ENCODE measurements around the gene FHL1. TPM values are rescaled to one million over a fixed set of nuclear protein-coding genes. Genes with fewer than 3 reads are reported as not detected.
"Not testable (repeated sequence)": the region's sequence is repeated elsewhere in the genome, so short reads cannot be mapped to it uniquely, and the experiment has no call there.

Gene FHL1
- polyA plus RNA-seq, 1 donor = 111 TPM

DNA sequence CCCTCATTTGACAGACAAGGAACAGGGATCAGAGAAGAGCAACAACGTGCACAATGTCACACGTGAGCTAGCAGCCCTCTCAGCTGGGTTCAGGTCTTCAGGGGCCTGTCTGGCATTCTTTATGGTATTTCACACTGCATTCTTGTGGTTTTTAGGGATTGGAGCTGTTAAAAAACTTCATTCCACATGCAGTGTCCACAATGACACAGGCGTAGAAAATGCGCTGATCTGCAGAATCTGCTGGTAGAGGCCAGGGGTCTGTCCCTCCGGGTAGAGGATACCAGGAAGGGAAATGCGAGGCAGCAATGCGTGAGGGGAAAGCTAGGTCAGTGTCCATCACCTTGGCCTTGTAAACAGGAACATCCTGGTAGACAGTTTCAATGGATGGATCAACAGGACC lies 67.2 kb downstream of the FHL1 start:
- WGBS (ENCODE audit: insufficient coverage, low lambda C conversion rate) = no CpG with 5 or more reads among the region's 7 CpGs
- Histone ChIP-seq H3K36me3 (ENCODE audit: control insufficient read depth, insufficient read depth, low read length) (peaks cover 4% of the 10 kb centered on the region), H3K27me3 (ENCODE audit: control insufficient read depth, insufficient read depth, low read length) (no peaks in the 10 kb centered on the region), H3K27ac (ENCODE audit: low read length) (no peak overlapping the region), H3K9me3 (ENCODE audit: control insufficient read depth, low read depth, low read length) (no peaks in the 10 kb centered on the region), H3K4me1 (ENCODE audit: control insufficient read depth, insufficient read depth, low read length) (no peaks in the 10 kb centered on the region), H3K4me3 (ENCODE audit: low read length) (no peak overlapping the region)
- no peak for DNase-seq

DNA sequence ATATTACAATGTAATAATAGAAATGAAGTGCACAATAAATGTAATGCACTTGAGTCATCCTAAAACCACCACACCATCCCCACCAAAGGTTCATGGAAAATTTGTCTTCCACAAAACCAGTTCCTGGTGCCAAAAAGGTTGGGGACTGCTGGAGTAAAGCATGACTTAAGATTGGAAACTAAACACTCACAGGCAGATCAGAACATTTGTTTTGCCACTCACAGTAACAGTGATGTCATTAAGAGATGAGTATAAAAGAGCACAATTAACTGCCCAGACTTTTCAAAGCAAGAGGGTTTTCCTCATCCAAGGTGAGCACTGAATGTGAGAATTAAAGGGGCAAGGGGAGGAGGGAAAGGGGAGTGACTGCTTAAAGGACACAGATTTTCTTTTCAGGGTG lies 68.2 kb downstream of the FHL1 start:
- H3K36me3 ChIP-seq (ENCODE audit: control insufficient read depth, insufficient read depth, low read length) = peaks cover 4% of the 10 kb centered on the region
- no peaks in the 10 kb centered on the region for H3K9me3 ChIP-seq (ENCODE audit: control insufficient read depth, low read depth, low read length)
- H3K4me3 ChIP-seq (ENCODE audit: low read length) = no peak overlapping the region
- H3K4me1 ChIP-seq (ENCODE audit: control insufficient read depth, insufficient read depth, low read length) = no peaks in the 10 kb centered on the region
- no peak for DNase-seq
- no peaks in the 10 kb centered on the region for H3K27me3 ChIP-seq (ENCODE audit: control insufficient read depth, insufficient read depth, low read length)
- no peak overlapping the region for H3K27ac ChIP-seq (ENCODE audit: low read length)

DNA sequence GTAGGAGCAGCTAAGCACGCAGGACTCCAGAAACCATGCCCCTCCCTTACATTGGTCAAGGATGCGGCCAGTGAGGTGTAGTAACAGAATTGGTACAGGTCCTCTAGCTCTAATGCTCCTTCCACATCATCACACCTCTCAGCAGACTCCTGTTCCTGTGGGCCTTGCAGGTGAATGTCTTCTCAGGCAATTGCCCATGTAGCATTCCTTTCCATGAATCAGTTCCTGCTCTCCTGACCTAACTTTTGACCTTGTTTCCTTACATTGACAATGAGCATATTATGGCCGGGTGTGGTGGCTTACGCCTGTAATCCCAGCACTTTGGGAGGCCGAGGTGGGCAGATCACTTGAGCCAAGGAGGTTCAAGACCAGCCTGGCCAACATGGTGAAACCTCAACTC lies 72.6 kb downstream of the FHL1 start:
- no peak for DNase-seq
- WGBS (ENCODE audit: insufficient coverage, low lambda C conversion rate) = no CpG with 5 or more reads among the region's 5 CpGs
- Histone ChIP-seq H3K9me3 (ENCODE audit: control insufficient read depth, low read depth, low read length) (no peaks in the 10 kb centered on the region), H3K27me3 (ENCODE audit: control insufficient read depth, insufficient read depth, low read length) (no peaks in the 10 kb centered on the region), H3K4me3 (ENCODE audit: low read length) (no peak overlapping the region), H3K36me3 (ENCODE audit: control insufficient read depth, insufficient read depth, low read length) (peaks cover 5% of the 10 kb centered on the region), H3K4me1 (ENCODE audit: control insufficient read depth, insufficient read depth, low read length) (no peaks in the 10 kb centered on the region), H3K27ac (ENCODE audit: low read length) (no peak overlapping the region)

DNA sequence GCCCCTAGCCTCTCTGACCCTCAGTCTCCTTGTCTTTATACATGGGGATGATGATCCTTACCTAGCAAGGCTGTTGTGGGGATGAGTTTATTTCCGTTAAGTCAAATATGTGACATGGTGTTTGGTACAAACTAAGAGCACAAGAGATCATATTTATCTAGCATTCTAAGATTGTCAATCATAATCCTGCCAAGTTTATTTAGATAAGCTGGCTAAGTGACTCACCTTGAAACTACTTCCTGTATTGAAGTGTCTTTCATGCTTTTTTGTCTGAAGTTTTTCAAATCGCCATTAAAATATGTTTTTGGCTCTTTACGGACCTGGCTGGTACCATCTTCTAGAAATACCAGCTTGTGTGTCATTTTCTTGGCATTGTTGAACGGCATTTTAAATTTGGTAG lies 73.2 kb downstream of the FHL1 start:
- Histone ChIP-seq H3K27ac (ENCODE audit: low read length) (no peak overlapping the region), H3K4me1 (ENCODE audit: control insufficient read depth, insufficient read depth, low read length) (no peaks in the 10 kb centered on the region), H3K9me3 (ENCODE audit: control insufficient read depth, low read depth, low read length) (no peaks in the 10 kb centered on the region), H3K27me3 (ENCODE audit: control insufficient read depth, insufficient read depth, low read length) (no peaks in the 10 kb centered on the region), H3K36me3 (ENCODE audit: control insufficient read depth, insufficient read depth, low read length) (peaks cover 5% of the 10 kb centered on the region), H3K4me3 (ENCODE audit: low read length) (no peak overlapping the region)
- no CpG with 5 or more reads among the region's 4 CpGs for WGBS (ENCODE audit: insufficient coverage, low lambda C conversion rate)
- DNase-seq = no peak

DNA sequence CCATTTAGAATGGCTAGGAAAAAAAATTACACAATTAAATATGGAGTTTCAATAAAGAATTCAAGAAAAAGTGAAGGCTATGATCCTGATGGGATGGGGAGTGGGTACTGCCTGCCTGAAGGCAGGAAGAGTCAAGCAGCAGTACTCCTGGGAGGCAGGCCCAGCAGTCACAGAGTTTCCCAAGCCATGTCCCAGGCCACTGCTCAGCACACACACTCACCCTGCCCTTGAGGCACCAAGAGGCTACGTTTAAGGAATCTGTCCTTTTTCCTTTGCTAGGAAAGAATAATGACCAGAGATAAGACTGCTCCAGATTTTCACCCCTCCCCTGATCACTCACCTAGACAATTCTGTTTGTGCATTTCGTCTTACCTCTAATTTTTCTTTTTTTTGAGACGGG lies 73.6 kb downstream of the FHL1 start:
- WGBS (ENCODE audit: insufficient coverage, low lambda C conversion rate) = no CpG with 5 or more reads among the region's 3 CpGs
- no peaks in the 10 kb centered on the region for H3K9me3 ChIP-seq (ENCODE audit: control insufficient read depth, low read depth, low read length)
- H3K4me3 ChIP-seq (ENCODE audit: low read length) = no peak overlapping the region
- peaks cover 5% of the 10 kb centered on the region for H3K36me3 ChIP-seq (ENCODE audit: control insufficient read depth, insufficient read depth, low read length)
- no peak for DNase-seq
- H3K27ac ChIP-seq (ENCODE audit: low read length) = no peak overlapping the region
- no peaks in the 10 kb centered on the region for H3K4me1 ChIP-seq (ENCODE audit: control insufficient read depth, insufficient read depth, low read length)
- H3K27me3 ChIP-seq (ENCODE audit: control insufficient read depth, insufficient read depth, low read length) = no peaks in the 10 kb centered on the region

DNA sequence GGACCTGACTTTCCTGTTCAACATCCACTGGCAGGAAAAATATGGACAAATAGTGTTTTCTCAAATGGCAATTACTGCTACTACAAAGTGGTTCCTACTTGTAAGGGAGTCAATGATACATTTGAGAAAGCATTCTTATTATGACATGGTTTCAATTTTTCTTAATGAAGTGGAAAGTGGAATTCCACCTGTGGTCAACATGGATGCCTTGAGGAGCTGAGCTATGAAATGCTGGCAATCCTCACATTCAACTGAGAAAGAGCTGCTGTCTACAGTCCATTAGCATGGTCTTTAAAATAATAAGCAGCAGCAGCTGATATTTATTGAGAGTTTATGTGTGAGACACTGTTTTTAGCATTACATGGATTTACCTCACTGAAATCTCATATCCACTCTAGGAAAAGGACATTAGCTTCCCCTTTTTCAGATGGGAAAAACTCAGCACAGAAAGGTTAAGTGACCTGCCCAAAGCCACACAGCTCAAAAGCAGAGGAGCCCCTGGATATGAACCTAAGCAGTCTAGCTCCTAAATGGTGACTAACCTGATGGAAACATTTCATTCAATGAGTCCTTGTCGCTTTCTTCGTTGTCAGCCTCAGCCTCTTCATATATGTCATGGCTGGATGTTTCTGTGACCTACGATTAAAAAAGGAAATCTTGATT lies 74.6 kb downstream of the FHL1 start:
- no peak for DNase-seq
- Histone ChIP-seq H3K36me3 (ENCODE audit: control insufficient read depth, insufficient read depth, low read length) (peaks cover 5% of the 10 kb centered on the region), H3K27me3 (ENCODE audit: control insufficient read depth, insufficient read depth, low read length) (no peaks in the 10 kb centered on the region), H3K4me3 (ENCODE audit: low read length) (no peak overlapping the region), H3K9me3 (ENCODE audit: control insufficient read depth, low read depth, low read length) (no peaks in the 10 kb centered on the region), H3K4me1 (ENCODE audit: control insufficient read depth, insufficient read depth, low read length) (no peaks in the 10 kb centered on the region), H3K27ac (ENCODE audit: low read length) (no peak overlapping the region)
- WGBS (ENCODE audit: insufficient coverage, low lambda C conversion rate) = no CpG with 5 or more reads among the region's 3 CpGs

DNA sequence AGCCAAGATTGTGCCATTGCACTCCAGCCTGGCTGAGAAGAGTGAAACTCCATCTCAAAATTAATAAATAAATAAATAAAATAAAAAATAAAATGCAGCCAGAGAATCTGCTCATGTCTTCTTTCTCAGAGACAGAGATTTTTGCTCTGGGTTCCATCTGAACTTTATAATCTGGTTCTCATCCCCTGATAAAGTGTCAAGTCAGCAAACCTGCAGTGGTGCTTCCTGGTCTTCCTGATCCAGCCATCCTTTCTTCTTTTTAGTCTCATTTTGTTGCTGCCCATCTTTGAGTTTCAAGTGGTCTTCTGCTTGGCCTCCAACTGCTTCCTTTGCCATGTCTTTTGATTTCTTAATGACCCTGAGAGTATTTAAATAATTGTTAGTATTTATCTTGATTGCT lies 79.7 kb downstream of the FHL1 start:
- no peaks in the 10 kb centered on the region for H3K9me3 ChIP-seq (ENCODE audit: control insufficient read depth, low read depth, low read length)
- DNase-seq = no peak
- H3K4me1 ChIP-seq (ENCODE audit: control insufficient read depth, insufficient read depth, low read length) = no peaks in the 10 kb centered on the region
- peaks cover 2% of the 10 kb centered on the region for H3K36me3 ChIP-seq (ENCODE audit: control insufficient read depth, insufficient read depth, low read length)
- no peaks in the 10 kb centered on the region for H3K27me3 ChIP-seq (ENCODE audit: control insufficient read depth, insufficient read depth, low read length)
- H3K4me3 ChIP-seq (ENCODE audit: low read length) = no peak overlapping the region
- no peak overlapping the region for H3K27ac ChIP-seq (ENCODE audit: low read length)

DNA sequence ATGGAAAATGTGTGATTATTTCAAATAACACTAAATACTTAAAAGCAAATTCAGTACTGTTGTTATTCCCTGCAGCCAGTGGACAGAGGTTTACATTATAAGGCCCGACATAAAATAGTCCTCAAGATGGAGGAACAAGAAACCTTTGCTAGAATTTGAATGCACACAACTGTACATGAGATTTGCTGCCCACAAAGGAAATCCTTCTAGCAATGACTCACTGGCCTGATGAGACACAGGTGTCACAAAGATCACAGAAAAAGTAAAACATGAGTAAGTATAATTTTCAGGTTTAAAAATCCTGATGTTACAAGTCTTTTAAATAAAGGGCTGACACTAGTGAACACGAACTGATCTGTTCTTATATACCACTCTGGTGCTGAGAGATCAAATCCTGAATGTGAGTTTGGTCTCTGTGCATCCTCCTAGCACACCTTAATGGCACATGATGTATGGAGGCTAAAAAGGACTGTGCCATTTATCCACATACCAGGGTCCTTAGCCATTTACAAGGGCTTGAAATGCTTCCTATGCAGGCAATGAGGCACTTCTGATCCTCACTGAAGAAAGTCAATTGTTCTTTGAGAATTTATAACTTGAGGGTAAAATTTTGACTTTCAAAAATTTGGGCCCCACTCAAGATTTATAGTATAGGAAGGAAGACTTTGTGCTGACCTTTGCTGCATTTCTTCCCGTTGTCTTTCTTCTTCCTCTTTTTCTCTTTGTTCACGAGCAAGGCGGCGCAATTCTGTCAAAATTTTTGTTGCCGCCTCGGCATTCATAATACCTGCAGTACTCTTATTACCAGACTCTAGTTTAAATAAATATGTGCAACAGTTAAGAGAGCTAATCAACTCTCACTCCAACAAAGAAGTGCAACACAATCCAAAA lies 80.9 kb downstream of the FHL1 start:
- Histone ChIP-seq H3K27ac (ENCODE audit: low read length) (no peak overlapping the region), H3K9me3 (ENCODE audit: control insufficient read depth, low read depth, low read length) (no peaks in the 10 kb centered on the region), H3K4me3 (ENCODE audit: low read length) (no peak overlapping the region), H3K4me1 (ENCODE audit: control insufficient read depth, insufficient read depth, low read length) (no peaks in the 10 kb centered on the region), H3K36me3 (ENCODE audit: control insufficient read depth, insufficient read depth, low read length) (no peaks in the 10 kb centered on the region), H3K27me3 (ENCODE audit: control insufficient read depth, insufficient read depth, low read length) (no peaks in the 10 kb centered on the region)
- DNase-seq = no peak
- WGBS (ENCODE audit: insufficient coverage, low lambda C conversion rate) = 93% methylated on average over 3 of the region's 8 CpGs

DNA sequence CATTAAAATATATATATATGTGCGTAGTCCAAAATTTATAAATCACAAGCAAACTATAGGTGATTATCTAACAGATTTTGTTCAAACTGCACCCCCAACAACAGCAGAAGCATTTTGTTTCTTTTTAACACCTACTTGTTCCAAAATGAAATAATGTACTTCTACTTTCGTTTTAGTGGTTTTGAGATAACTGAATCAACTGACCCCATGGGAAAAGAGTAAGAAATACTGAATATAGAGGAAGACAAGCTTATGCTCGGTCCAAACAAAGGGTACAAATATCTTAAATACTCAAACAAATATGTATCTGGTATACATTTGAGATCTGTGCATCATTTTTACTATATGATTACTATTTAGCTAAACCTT lies 81.5 kb downstream of the FHL1 start:
- H3K4me1 ChIP-seq (ENCODE audit: control insufficient read depth, insufficient read depth, low read length) = no peaks in the 10 kb centered on the region

DNA sequence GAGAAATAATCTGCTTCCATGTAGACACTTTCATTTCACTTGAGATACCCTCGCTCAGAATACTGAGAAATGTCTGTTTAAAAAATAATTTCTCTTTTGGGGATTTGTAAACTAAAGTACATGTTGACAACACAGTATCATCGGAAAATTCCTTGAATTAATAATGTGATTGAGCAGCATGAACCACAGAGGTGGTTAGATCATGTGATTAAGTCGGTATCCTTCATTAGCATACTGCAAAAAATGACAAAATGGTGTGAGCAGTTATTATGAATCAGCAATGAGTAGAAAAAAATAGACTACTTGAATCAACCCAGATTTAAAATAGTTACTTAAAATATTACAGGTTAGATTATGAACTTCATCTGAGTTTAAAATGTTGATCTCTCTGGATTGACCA lies 89.7 kb downstream of the FHL1 start:
- H3K36me3 ChIP-seq (ENCODE audit: control insufficient read depth, insufficient read depth, low read length) = no peaks in the 10 kb centered on the region
- no peaks in the 10 kb centered on the region for H3K27me3 ChIP-seq (ENCODE audit: control insufficient read depth, insufficient read depth, low read length)
- DNase-seq = no peak
- H3K27ac ChIP-seq (ENCODE audit: low read length) = no peak overlapping the region
- no peak overlapping the region for H3K4me3 ChIP-seq (ENCODE audit: low read length)
- H3K4me1 ChIP-seq (ENCODE audit: control insufficient read depth, insufficient read depth, low read length) = no peaks in the 10 kb centered on the region
- H3K9me3 ChIP-seq (ENCODE audit: control insufficient read depth, low read depth, low read length) = no peaks in the 10 kb centered on the region
- WGBS (ENCODE audit: insufficient coverage, low lambda C conversion rate) = no CpG with 5 or more reads among the region's 3 CpGs

More for the DNA sequence above, 81.5 kb downstream of the FHL1 start:
- WGBS (ENCODE audit: insufficient coverage, low lambda C conversion rate) = no CpG with 5 or more reads among the region's 3 CpGs
- no peaks in the 10 kb centered on the region for H3K9me3 ChIP-seq (ENCODE audit: control insufficient read depth, low read depth, low read length)
- H3K4me3 ChIP-seq (ENCODE audit: low read length) = no peak overlapping the region
- H3K27ac ChIP-seq (ENCODE audit: low read length) = no peak overlapping the region
- no peaks in the 10 kb centered on the region for H3K27me3 ChIP-seq (ENCODE audit: control insufficient read depth, insufficient read depth, low read length)
- DNase-seq = no peak
- no peaks in the 10 kb centered on the region for H3K36me3 ChIP-seq (ENCODE audit: control insufficient read depth, insufficient read depth, low read length)

DNA sequence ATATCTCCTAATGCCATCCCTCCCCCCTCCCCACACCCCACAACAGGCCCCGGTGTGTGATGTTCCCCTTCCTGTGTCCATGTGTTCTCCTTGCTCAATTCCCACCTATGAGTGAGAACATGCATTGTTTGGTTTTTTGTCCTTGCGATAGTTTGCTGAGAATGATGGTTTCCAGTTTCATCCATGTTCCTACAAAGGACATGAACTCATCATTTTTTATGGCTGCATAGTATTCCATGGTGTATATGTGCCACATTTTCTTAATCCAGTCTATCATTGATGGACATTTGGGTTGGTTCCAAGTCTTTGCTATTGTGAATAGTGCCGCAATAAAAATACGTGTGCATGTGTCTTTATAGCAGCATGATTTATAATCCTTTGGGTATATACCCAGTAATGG lies 90.5 kb downstream of the FHL1 start:
- H3K9me3 ChIP-seq (ENCODE audit: control insufficient read depth, low read depth, low read length); H3K27ac ChIP-seq (ENCODE audit: low read length): not testable (repeated sequence)
- WGBS (ENCODE audit: insufficient coverage, low lambda C conversion rate) = no CpG with 5 or more reads among the region's 4 CpGs

More for the DNA sequence above, 90.5 kb downstream of the FHL1 start:
- not testable (repeated sequence) for H3K4me1 ChIP-seq (ENCODE audit: control insufficient read depth, insufficient read depth, low read length); H3K36me3 ChIP-seq (ENCODE audit: control insufficient read depth, insufficient read depth, low read length); DNase-seq; H3K27me3 ChIP-seq (ENCODE audit: control insufficient read depth, insufficient read depth, low read length); H3K4me3 ChIP-seq (ENCODE audit: low read length)
